ENCODE measurements around the gene CPSF4. TPM values are rescaled to one million over a fixed set of nuclear protein-coding genes. Genes with fewer than 3 reads are reported as not detected.

The CPSF4 gene
- total RNA-seq, 1 experiment from 2014 or later, result 98.2 TPM

DNA sequence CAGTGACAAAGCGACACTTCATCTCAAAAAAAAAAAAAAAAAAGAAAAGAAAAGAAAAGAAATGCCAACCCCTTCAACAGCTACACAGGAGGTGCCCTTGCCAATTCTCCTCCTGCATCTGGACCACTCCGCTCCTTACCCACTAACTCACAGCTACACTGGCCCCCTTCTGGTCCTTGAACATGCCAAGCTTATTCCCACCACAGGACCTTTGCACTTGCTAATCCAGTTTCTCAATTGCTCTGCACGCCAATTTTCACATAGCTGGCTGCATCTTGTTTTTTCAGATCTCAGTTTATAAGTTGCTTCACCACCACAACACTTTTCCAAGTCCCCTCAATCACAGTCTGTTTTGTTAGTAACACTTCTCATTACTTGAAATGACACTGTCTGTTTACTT lies 35.9 kb upstream of the CPSF4 start:
- Histone ChIP-seq H3T11ph (ENCODE audit: low read length) (no peak overlapping the region), H4K8ac (replicated peaks; ENCODE audit: insufficient read length, low read depth, low read length) (no peak overlapping the region), H3K56ac (ENCODE audit: insufficient read length, low read depth, low read length) (no peak overlapping the region), H2BK15ac (ENCODE audit: low read depth, low read length) (no peak overlapping the region), H2BK20ac (ENCODE audit: low read depth, low read length, poor library complexity, severe bottlenecking) (no peak overlapping the region), H4K5ac (ENCODE audit: insufficient read length, low read depth, low read length) (no peak overlapping the region), H4K91ac (ENCODE audit: insufficient read length, low read depth, low read length) (no peak overlapping the region), H3K4me1 (ENCODE audit: insufficient read depth, low read length) (no peaks in the 10 kb centered on the region), H2AK5ac (ENCODE audit: insufficient read length, low read length) (no peak overlapping the region), H3K27ac (ENCODE audit: insufficient read length, low read depth, low read length) (no peak overlapping the region), H2BK12ac (ENCODE audit: insufficient read length, low read depth, low read length) (no peak overlapping the region), H3K14ac (ENCODE audit: insufficient read depth, low read length) (no peak overlapping the region), H2AFZ (ENCODE audit: low read length) (no peak overlapping the region), H3K18ac (ENCODE audit: insufficient read length, low read depth, low read length) (no peak overlapping the region), H3K79me1 (ENCODE audit: insufficient read depth, low read depth, low read length, poor library complexity, severe bottlenecking) (peaks cover 12% of the 10 kb centered on the region), H2BK120ac (ENCODE audit: low read depth, low read length, poor library complexity, severe bottlenecking) (no peak overlapping the region), H3K23me2 (ENCODE audit: insufficient read length, low read depth, low read length, poor library complexity, severe bottlenecking) (peaks cover 6% of the 10 kb centered on the region), H2BK5ac (ENCODE audit: insufficient read length, low read length) (no peak overlapping the region), H4K20me1 (ENCODE audit: control insufficient read depth, insufficient read depth, insufficient read length) (no peaks in the 10 kb centered on the region), H3K4ac (ENCODE audit: low read depth, low read length) (no peak overlapping the region), H3K79me2 (ENCODE audit: insufficient read depth, low read length) (peaks cover 25% of the 10 kb centered on the region; the same call in 1 of the 2 replicates), H3K9ac (ENCODE audit: extremely low read depth, insufficient read length, low read length) (no peak overlapping the region), H3K9me3 (ENCODE audit: control insufficient read depth, low read depth, low read length) (no peaks in the 10 kb centered on the region), H3K4me2 (ENCODE audit: insufficient read depth, insufficient read length, low read length) (no peak overlapping the region), H3K27me3 (ENCODE audit: insufficient read depth, low read length) (no peaks in the 10 kb centered on the region), H3K23ac (ENCODE audit: insufficient read length, low read depth, low read length) (no peak overlapping the region)
- Mint-ChIP-seq H3K27me3 (ENCODE audit: low read depth) (no peaks in the 10 kb centered on the region; the same call in 1 of the 2 replicates), H3K4me3 (no peak overlapping the region), H3K36me3 (ENCODE audit: insufficient read depth in 1 of 3, low read depth in 3 of 3) (peaks cover 46 to 72% (median 68%) of the 10 kb centered on the region in 3 experiments), H3K9me3 (no peaks in the 10 kb centered on the region), H3K27ac (no peak overlapping the region), H3K4me1 (peaks cover 14% of the 10 kb centered on the region in 2 experiments)
- WGBS (ENCODE audit: extremely low coverage, insufficient read length, low lambda C conversion rate), result no CpG with 5 or more reads among the region's 3 CpGs
- TF ChIP-seq, protein P1, sequence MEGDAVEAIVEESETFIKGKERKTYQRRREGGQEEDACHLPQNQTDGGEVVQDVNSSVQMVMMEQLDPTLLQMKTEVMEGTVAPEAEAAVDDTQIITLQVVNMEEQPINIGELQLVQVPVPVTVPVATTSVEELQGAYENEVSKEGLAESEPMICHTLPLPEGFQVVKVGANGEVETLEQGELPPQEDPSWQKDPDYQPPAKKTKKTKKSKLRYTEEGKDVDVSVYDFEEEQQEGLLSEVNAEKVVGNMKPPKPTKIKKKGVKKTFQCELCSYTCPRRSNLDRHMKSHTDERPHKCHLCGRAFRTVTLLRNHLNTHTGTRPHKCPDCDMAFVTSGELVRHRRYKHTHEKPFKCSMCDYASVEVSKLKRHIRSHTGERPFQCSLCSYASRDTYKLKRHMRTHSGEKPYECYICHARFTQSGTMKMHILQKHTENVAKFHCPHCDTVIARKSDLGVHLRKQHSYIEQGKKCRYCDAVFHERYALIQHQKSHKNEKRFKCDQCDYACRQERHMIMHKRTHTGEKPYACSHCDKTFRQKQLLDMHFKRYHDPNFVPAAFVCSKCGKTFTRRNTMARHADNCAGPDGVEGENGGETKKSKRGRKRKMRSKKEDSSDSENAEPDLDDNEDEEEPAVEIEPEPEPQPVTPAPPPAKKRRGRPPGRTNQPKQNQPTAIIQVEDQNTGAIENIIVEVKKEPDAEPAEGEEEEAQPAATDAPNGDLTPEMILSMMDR (conservative IDR thresholded peaks at IDR 0.05), result no peak
- no peak for DNase-seq

Measured in H9 (cell line).